HG02970 (cell line): ENCODE results near the gene UBASH3B.

Experiments used
- ATAC-seq: cut with Tn5 transposase; IDR thresholded peaks from one replicate; pipeline ENCODE4 v1.9.1; 2021; ENCODE audit warnings: mild to moderate bottlenecking, moderate library complexity, moderate number of reproducible peaks; ENCODE audit not compliant: unreplicated experiment, low FRiP score

Gene UBASH3B

GRCh38 chr11:122646549-122647340, 8.8 kb upstream of the UBASH3B start:
- ATAC-seq = no peak

- no peak for ATAC-seq
These were observed 7.7 kb upstream of the UBASH3B start for GRCh38 chr11:122647736-122648275.

GRCh38 chr11:122649116-122649515, 6.4 kb upstream of the UBASH3B start:
- no peak for ATAC-seq

- no peak for ATAC-seq
These were observed 4.9 kb upstream of the UBASH3B start for GRCh38 chr11:122650619-122651018.

GRCh38 chr11:122652495-122652894, 3.0 kb upstream of the UBASH3B start:
- ATAC-seq = no peak

GRCh38 chr11:122653916-122654585, 1.5 kb upstream of the UBASH3B start:
- ATAC-seq = no peak

- peak; percentile 39 for ATAC-seq
These were observed 630 bp downstream of the UBASH3B start for GRCh38 chr11:122656073-122656630.

GRCh38 chr11:122656631-122657101, 1.1 kb downstream of the UBASH3B start:
- no peak for ATAC-seq

GRCh38 chr11:122659676-122660554, 4.4 kb downstream of the UBASH3B start:
- ATAC-seq = no peak

- no peak for ATAC-seq
These were observed 5.8 kb downstream of the UBASH3B start for GRCh38 chr11:122661182-122661945.

- ATAC-seq = no peak
These were observed 7.7 kb downstream of the UBASH3B start for GRCh38 chr11:122663056-122663740.

- no peak for ATAC-seq
These were observed 8.2 kb downstream of the UBASH3B start for GRCh38 chr11:122663764-122664163.

GRCh38 chr11:122664188-122664587, 8.7 kb downstream of the UBASH3B start:
- ATAC-seq = no peak

- ATAC-seq = no peak
These were observed 10.3 kb downstream of the UBASH3B start for GRCh38 chr11:122665861-122666260.

GRCh38 chr11:122666743-122667142, 11.2 kb downstream of the UBASH3B start:
- ATAC-seq = no peak

GRCh38 chr11:122668562-122669090, 13.1 kb downstream of the UBASH3B start:
- no peak for ATAC-seq

GRCh38 chr11:122670131-122670530, 14.6 kb downstream of the UBASH3B start:
- no peak for ATAC-seq

GRCh38 chr11:122671400-122671891, 15.9 kb downstream of the UBASH3B start:
- ATAC-seq = no peak
